ENCODE data around the gene FBXL3.

Gene FBXL3, protein sequence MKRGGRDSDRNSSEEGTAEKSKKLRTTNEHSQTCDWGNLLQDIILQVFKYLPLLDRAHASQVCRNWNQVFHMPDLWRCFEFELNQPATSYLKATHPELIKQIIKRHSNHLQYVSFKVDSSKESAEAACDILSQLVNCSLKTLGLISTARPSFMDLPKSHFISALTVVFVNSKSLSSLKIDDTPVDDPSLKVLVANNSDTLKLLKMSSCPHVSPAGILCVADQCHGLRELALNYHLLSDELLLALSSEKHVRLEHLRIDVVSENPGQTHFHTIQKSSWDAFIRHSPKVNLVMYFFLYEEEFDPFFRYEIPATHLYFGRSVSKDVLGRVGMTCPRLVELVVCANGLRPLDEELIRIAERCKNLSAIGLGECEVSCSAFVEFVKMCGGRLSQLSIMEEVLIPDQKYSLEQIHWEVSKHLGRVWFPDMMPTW

DNA sequence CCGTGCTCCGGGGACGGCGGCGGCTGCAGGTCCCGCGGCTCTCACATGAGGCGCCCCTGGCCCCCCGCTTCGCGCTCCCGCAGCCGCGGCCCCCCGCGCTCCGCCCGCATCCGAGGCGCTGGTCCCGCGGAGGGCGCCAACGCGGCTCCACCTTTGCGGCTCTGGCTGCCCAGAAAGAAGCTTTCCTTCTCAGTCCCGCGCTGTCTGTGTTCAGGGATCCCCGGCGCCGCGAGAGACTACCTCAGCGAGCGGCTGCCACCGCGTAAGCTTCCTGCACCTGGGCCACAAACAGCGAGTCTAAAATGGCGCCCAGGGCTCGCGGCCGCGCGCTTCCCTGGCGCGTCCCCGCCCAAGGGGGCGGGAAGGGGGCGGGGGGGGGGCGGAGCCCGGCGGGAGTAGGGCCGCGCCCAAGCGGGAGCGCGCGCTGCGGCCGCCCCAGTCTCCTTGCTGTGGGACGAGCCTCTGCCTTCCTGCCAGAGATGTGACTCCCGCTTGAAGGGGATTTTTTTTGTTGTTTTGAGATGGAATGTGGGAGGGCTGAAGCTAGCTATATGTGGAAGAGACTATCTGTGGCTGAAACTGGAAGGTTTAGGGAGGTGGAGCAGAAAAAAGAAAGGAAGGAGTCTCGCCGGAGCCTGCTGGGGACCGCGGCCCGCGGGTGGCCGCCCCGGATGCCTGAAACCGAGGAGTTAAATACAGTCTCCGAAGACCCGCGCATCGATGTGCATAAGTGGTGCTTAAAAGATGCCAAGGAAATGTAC lies at the start of gene FBXL3:
FBXL3 (minus strand) TSS at position 299 of the 761 bp plus-strand sequence. CDS start 5,299 bp downstream, outside the sequence.
- no peak for FAIRE-seq

DNA sequence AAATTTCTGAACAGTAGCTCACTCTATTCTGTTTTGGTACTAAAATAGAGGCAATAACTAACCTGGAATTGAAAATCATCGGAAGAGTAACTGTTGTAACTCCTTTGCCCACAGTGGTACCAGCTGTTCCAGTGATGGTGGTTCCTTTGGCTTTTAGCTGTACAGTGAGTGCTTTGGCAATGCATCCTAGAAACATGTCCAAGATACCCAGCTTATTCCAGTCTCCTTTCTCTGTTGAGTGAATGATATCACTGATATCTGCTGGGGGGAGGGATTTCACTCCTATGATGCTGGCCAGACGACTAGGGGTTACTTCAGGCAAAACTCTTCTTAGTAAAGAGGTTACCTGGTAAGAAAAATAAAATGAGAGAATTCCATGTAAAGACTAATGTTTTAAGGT lies 40.6 kb upstream of the FBXL3 start:
- FAIRE-seq: no peak

DNA sequence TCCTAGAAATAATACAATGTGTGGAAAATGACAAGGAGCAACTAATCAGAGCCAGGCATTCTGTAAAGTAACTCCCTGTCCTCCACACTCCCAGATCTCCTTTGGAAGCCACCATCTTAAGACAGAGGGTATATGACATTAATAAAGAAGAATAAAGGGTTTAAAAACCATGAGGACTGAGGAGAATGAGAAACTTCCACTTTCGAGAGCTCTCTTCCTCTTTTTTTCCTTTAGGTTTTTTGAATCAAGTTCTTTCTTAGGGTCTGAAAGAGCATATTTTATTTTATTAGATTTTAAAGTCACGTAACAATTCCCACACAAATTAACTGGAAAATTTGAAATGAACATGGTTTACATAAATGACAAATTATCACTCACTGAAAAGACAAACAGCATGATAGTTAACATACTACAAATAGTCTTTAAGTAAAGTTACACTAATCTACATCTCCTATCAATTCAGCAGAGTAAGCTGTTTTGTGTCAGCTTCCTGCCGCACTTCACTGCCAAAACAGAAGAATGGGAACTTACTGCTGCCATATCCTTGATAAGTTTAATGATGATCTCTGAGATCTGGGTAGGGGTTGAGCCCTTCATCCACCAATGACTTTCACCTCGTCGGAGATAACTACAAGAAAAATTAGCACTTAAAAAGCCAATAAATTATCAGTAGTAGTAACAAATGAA lies 38.6 kb upstream of the FBXL3 start:
- no peak for FAIRE-seq

DNA sequence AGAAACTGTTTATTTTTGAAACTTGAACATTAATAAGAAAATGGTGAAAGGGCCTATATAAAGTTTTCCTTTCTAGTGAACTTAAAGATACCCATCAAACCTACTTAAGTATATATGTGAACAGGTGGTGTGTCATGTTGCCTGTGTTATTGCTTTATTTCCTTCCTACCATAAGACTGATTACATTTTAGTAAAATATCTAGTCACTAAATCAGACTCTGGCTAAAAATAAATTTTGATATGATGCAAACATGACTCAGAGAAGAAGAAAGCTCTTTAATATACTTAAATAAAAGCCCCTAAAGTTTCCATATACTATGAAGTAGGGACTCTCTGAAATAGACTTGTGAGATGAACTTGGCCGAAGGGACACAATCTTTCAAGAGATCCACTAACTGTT lies 35.1 kb upstream of the FBXL3 start:
- no peak for FAIRE-seq

DNA sequence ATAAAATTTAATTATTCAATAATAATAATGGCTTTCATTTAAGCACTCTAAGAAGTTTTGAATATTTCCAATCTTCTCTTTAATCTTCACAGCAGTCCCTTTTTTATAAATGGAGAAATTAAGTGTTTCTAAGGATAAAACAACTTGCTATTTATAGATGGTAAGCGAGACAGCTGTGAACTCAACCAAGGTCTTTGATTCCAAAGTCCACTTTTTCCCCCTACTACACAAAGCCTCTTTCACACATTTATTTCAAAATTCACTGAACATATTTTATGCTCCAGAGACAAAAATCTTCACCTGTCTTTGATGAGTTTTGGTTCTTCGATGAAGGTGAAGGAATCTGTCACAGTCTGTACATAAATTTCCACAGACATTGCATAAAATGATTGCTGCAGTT lies 34.4 kb upstream of the FBXL3 start:
- no peak for FAIRE-seq

DNA sequence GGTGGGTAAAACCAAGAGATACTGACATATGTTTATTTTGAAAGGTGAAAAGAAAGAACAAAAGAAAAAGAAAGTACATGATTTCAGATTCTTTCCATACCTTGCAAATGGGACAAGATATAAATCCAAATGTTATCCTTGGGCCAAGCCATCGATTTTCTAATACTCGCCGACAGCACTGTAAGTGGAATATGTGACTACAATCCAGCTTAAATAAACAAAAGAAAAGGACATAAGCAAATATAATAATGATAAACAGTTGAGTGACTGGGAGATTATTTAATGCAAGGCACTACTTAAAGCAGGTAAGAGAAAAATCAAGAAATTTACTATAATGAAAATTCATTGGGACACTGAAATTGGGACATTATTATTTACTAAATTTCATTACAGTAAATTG lies 29.9 kb upstream of the FBXL3 start:
- FAIRE-seq: no peak

DNA sequence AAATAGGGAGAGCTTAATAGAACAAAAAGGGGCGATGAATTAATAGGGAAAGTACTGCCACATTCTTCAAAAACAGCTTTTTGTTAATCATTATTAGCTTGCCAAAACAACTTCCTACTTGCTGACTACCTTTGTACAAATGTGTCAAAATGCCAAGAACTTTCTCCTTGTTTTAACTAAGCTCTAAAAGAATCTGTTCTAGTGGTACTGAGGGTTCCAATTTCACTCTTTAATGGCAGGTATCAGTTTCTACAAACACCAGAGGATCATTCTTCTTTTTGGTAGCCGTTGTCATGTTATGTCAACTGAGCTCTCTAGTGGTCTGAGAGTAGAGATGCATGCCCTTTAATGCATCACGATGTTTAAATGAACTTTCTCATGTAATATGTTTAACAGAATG lies 29.4 kb upstream of the FBXL3 start:
- FAIRE-seq: no peak

DNA sequence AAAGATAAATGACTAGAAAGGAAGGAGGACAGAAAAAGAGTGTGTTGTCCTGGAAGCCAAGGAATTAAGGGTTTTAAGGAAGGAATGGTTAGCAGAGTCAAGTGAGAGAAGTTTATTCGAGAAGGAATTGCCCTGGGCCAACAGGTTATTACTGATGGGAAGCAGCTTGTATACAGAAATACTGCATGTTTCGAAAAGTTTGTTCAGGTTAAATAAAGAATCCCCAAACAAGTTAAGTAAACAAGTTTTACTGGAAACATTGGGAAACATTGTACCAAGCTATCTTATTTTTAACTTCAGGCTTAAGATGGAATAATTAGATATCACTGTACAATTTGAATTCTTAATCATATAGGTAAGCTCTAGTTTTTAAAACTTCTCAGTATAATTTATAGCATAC lies 28.2 kb upstream of the FBXL3 start:
- no peak for FAIRE-seq

DNA sequence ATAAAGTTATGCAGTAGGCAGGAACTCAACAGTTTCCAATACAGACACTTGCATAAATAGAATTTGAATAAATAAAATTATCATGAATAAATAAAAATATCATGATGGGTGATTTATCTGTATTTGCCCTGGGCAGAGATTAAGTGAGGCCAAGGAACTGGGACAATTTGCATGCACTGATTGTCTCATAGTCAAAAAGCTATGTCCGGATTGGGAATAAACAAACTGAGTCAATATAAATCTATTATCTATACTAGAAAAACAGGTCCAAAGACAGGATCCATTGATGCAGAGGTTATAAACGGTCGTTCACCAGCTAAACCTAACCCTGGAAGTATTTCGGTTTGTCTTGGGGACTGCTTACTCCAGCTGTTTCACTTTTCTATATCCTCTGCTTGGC lies 26.2 kb upstream of the FBXL3 start:
- no peak for FAIRE-seq

DNA sequence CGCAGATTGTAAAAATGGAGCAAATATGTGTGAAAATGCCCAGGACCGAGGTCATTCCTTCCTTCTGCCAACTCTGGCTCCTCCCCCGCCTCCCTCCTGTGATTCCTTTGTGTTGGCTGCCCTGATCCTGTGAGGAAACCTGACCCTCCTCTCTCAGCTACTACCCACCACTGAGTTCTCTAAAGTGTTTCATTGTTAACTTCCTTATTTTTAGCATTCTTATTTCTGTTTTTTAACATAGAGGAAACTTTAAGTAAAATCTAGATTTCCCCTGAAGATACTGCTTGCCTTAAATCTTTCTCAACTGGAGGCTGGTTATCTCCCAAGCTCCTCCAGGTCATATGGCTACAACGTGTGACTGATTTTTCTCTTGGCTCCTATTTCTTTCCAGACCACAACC lies 21.7 kb upstream of the FBXL3 start:
- FAIRE-seq: no peak

DNA sequence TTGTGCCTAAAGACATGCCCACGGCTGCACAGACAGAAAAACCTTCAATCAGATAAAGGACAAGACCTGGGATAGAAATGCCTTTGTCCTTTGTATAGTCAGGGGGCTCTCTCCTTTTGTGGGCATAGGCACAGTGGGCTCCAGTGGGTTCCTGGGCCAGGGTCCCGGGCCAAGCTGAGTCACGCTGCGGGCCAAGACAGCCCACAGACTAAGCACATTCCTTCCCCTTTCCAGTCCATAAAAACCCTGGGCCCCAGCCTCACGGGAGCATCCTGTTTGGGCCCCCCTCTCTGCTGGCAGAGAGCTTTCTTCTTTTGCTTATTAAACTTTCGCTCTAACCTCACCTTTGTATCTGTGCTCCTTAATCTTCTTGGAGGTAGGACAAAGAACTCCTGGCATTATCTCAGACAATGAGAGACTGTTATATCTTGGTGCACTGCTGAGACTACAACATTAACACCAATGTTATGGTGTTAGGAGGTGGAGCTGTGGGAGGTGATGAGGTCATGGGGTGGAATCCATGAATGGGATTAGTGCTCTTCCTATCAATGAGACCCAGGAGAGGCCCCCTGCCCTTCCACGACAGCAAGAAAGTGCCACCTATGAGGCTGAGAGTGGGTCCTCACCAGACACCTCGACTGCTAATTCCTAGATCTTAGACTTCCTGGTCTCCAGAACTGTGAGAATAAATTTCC lies 20.8 kb upstream of the FBXL3 start:
- no peak for FAIRE-seq

DNA sequence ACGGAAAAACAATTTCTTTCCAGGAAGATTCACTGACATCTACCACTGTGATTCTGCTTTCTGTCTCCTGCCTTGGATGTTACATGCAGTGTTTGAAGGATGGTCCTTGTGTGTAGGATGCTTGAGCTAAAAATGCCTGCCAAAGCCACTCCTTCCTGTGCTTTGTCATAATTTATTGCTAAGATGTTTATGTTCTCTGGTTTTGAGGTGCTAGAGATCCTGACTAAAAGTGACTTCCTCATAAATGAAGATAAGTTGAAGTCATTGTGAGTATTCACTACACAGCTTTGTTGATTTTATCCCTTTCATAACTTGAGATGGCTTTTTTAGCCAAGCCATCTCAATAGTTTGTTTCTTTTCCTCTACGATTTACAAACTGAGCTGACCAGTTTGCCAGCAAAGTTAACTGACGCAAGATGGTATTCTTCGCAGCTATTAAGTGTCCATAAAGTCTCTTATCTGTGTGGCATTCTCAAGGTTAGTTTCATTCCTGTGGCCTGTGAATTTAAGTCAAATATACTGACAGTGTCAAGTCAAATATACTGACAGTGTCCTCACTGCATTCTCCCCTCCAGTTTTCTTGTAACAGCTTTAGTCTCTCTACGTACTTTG lies 15.7 kb upstream of the FBXL3 start:
- no peak for FAIRE-seq

DNA sequence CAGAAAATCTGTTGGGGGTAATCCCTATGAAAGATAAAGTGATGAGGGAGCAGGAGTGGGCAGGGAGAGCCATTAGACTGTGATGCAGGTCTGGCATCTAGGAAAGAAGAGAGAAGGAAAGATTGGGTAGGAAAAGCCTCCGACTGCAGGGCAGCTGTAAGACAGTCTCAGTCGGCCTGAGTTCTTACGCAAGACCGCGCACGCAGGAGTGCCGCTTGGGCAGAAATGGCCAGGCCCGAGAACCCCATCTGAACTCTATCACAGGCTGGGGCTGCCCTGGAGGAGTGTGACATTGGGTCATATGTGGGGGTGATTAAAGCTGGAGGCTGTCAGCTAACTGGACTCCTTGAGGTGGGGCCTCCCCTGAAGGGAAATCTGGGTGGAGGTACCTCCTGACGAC lies 13.9 kb upstream of the FBXL3 start:
- no peak for FAIRE-seq

DNA sequence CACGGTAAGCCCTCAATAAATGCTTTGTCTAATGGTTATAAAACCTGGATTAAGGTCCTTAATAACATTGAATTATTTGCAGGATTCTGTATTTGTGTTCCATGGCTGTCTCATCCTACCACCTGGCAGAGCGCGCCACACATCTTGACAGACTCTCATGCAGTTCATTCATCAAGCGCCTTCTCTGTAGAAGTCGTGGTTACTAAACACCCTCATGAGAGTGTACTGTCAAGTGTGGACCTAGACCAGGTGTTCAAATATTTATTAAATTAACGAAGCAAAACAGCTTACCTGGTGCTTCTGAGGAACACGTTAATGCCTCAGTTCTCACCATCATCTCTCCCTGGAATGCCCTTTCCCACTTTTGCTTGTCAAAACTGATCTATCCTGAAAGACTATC lies 13.1 kb upstream of the FBXL3 start:
- FAIRE-seq: no peak

DNA sequence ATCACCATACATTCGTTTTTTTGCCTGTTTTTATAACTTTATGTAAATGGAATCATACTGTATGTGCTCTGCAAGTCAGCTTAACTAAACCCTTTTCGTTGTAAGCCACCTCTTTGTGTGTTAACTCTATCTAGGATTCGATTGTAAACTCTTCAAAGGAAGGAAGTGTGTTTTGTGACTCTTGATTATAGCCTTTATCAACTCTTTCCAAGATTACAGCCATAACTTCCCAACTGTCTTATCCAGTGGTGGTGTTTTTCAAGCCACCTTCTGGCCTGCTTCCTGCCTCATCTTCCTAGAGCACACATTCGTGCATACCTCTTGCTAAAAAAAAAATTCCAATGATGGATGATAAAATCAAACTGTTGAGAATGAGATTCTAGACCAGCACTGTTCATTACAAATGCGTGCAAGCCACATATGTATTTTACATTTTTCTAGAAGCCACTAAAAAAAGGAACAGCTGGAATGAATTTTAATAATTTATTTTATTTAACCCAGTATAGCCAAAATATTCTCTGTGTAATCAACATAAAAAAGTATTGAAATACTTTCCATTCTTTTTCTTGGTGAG lies 12.0 kb upstream of the FBXL3 start:
- FAIRE-seq: no peak

DNA sequence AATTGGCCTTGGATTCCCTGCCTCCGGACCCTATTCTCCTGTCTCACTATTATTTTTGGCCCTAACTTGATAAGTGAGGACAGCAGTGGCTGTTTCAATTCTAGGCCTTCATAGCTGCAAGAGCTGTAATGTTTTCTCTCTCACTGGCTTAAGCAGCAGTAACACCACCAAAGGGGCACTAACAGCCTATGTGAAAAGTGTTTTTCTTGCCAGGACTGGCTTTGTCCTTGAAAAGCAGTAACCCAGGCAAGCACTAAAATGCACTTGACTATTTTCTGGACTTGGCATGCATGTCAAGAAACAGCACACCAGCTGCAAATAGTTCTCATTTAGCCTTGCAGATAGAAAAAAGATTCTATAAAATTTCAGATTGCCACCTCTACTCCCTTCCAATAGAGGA lies 9.3 kb upstream of the FBXL3 start:
- no peak for FAIRE-seq

DNA sequence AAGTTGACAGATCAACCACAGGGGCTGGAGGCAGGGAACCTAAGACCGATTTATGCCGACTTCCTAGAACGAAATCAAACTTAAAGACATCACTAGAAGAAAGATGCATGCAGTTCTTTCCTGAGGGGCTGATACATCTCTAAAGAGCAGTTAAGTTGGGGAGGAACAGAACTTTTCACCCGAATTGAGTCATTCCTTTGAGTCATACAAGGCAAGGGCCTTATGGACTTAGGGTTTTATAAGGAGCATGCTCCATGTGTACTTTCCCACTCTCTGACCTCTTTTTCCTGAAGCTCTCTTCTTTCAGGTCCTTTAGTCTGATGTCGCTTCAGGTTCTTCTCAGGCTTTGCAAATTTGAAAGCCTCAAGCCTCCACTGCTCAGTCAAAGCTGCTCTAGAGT lies 7.9 kb upstream of the FBXL3 start:
- no peak for FAIRE-seq

DNA sequence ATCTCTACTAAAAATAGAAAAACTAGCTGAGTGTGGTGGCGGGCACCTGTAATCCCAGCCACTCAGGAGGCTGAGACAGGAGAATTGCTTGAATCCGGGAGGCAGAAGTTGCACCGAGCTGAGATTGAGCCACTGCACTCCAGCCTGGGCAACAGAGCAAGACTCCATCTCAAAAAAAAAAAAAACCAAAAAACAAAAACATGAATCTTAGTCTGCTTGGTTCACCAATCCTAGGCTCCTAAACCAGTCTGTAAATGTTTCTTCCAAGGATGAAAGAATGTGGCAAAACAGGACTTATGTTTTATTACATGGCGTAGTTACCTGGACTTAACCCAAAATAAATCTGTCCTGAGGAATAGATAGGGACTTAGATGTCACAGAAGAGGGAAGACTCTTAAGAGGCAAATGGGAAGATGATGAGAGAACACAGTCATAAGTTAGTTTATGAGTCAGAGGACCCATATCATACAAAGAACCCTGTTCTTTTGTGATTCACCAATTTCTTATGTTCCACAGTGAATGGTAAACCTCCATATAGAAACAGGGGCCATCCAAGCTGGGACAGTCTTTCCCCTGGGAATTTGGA lies 6.9 kb upstream of the FBXL3 start:
- FAIRE-seq: no peak

DNA sequence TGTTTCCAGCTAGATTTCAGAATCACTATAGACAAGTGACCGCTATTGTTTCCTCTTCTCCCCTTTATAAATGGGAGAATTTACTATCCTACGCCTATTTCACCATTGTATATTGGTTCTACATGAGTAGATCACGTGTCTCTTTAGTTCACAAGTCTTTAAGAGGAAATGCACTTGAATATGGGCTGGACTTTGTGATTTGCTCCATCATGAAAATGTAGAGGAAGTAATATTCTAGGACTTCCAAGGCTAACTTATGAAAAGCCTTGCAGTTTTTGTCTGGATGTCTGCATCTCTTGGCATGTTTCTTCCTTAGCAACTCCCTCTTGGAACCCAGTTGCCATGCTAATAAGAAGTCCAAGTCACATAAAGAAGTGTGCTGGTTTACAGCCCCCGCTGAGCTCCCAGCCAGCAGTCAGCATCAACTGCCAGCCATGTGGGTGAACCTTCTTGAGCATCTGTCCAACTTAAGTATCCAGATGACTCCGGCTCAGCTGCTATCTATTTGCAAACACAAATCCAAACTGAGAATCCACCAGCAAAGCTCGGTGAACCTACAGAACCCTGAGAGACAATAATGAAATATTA lies 4.8 kb upstream of the FBXL3 start:
- no peak for FAIRE-seq

DNA sequence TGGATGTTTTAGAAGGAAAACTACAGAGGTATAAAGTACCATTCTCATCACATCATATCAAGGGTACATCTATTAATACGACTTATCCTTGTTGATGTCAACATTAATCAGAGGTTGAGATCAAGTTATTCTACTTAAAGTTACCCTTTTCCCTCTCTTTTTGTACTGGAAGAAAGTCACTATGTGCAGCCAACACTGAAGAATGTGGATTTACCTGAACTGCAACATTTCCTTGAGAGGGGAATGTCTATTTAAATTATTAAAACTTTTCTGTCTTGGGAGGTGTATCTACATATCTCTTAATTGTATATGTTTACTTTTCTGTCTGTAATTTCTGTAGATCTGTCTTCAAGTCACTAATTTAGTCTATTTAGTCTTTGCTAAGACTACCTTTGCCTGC lies 2.5 kb upstream of the FBXL3 start:
- FAIRE-seq: no peak

DNA sequence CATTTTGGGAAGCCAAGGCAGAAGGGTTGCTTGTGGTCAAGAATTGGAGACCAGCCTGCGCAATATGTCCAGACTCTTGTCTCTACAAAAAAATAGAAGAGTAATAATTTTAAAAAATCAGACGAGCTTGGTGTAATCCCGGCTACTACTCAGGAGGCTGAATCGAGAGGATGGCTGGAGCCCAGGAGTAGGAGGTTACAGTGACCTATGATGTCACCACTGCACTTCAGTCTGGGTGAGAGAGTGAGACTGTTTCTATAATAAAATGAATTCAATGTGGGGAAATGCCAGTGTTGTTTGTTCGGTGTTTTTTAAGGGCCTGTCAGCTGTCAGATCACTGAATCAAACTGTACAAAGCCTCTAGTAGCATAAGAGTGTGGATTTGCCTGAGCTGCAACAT lies 1.2 kb upstream of the FBXL3 start:
- FAIRE-seq: no peak
